ENCODE data around the gene CFAP74.

DNA sequence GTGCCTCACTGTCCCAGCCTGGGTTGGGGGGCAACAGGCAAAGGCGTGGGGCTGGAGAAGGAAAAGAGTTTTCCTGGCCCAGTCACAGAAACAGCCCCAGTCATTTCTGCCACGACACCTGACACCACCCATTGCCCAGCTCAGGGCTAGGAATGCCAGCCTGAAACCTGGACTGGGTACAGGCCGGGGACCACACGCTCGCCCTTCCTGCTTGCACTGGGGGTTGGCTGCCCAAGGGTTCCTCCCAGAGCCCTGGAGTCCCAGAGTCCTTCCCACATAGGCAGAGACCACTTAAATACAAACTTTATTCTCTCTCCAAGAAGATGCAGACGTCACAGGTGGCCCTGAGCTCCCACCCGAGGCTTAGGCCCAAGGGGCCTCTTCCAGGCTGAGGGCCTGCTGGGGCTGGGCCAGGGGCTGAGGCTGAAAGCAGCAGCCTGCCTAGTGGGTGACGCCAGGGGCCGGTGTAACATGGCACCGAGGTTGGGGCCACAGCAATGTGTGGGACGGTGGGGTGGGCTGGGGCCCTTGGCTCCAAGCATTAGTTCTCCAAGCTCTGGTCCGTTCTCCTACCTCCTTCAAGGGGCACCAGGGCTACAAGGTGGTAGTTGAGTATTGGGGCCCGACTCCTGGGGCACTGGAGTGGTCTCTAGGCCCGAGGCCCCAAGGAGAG is 86.1 kb downstream of the CFAP74 start:
- TF ChIP-seq EP300 (IDR thresholded peaks at IDR 0.05) (no peak), POLR2A (IDR thresholded peaks at IDR 0.05) (no peak)
- TF ChIP-seq, protein P1, sequence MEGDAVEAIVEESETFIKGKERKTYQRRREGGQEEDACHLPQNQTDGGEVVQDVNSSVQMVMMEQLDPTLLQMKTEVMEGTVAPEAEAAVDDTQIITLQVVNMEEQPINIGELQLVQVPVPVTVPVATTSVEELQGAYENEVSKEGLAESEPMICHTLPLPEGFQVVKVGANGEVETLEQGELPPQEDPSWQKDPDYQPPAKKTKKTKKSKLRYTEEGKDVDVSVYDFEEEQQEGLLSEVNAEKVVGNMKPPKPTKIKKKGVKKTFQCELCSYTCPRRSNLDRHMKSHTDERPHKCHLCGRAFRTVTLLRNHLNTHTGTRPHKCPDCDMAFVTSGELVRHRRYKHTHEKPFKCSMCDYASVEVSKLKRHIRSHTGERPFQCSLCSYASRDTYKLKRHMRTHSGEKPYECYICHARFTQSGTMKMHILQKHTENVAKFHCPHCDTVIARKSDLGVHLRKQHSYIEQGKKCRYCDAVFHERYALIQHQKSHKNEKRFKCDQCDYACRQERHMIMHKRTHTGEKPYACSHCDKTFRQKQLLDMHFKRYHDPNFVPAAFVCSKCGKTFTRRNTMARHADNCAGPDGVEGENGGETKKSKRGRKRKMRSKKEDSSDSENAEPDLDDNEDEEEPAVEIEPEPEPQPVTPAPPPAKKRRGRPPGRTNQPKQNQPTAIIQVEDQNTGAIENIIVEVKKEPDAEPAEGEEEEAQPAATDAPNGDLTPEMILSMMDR (IDR thresholded peaks at IDR 0.05): no peak

Data from tibial nerve (tissue), 4 donors.